GM12875 (cell line): ENCODE measurements around the gene CA9.

Experiments
- H3K4me3 ChIP-seq: one replicate; pipeline ENCODE4 v1.5.1; 2011; ENCODE audit warnings: low read depth, low read length, control low read depth
- TF ChIP-seq, protein P1 (sequence below): IDR thresholded peaks from 2 replicates; pipeline ENCODE4 v1.5.1; 2011; ENCODE audit warnings: low read depth, mild to moderate bottlenecking, control low read depth, inconsistent platforms, low read length, moderate library complexity, borderline replicate concordance; ENCODE audit not compliant: insufficient read depth

The CA9 gene

GRCh38 chr9:35686222-35687203, 12.8 kb downstream of the CA9 start:
- TF ChIP-seq, protein P1, sequence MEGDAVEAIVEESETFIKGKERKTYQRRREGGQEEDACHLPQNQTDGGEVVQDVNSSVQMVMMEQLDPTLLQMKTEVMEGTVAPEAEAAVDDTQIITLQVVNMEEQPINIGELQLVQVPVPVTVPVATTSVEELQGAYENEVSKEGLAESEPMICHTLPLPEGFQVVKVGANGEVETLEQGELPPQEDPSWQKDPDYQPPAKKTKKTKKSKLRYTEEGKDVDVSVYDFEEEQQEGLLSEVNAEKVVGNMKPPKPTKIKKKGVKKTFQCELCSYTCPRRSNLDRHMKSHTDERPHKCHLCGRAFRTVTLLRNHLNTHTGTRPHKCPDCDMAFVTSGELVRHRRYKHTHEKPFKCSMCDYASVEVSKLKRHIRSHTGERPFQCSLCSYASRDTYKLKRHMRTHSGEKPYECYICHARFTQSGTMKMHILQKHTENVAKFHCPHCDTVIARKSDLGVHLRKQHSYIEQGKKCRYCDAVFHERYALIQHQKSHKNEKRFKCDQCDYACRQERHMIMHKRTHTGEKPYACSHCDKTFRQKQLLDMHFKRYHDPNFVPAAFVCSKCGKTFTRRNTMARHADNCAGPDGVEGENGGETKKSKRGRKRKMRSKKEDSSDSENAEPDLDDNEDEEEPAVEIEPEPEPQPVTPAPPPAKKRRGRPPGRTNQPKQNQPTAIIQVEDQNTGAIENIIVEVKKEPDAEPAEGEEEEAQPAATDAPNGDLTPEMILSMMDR = no peak
- no peak overlapping the region for H3K4me3 ChIP-seq

DNA sequence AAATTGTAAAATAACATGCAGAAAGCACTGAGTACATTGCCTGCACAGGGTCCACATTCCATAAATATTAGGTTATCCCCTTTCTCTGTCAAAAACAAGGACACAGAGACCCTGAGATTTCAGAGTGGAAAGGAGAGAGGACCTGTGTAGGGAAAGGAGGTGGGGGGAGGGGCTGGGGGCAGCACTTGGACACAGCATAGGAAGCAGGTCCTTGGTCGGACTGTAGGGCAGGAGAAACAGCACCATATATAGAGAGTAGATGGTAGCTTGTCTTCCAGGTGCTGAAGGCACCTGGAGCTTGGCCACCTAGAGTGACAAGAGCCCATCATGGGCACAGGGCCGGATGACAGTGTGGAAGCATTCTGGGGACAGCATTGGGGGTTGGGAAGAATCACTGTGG, 13.6 kb downstream of the CA9 start:
- H3K4me3 ChIP-seq = no peak overlapping the region
- TF ChIP-seq, protein P1 = no peak

GRCh38 chr9:35687972-35688557, 14.3 kb downstream of the CA9 start:
- TF ChIP-seq, protein P1 = no peak
- H3K4me3 ChIP-seq = no peak overlapping the region

DNA sequence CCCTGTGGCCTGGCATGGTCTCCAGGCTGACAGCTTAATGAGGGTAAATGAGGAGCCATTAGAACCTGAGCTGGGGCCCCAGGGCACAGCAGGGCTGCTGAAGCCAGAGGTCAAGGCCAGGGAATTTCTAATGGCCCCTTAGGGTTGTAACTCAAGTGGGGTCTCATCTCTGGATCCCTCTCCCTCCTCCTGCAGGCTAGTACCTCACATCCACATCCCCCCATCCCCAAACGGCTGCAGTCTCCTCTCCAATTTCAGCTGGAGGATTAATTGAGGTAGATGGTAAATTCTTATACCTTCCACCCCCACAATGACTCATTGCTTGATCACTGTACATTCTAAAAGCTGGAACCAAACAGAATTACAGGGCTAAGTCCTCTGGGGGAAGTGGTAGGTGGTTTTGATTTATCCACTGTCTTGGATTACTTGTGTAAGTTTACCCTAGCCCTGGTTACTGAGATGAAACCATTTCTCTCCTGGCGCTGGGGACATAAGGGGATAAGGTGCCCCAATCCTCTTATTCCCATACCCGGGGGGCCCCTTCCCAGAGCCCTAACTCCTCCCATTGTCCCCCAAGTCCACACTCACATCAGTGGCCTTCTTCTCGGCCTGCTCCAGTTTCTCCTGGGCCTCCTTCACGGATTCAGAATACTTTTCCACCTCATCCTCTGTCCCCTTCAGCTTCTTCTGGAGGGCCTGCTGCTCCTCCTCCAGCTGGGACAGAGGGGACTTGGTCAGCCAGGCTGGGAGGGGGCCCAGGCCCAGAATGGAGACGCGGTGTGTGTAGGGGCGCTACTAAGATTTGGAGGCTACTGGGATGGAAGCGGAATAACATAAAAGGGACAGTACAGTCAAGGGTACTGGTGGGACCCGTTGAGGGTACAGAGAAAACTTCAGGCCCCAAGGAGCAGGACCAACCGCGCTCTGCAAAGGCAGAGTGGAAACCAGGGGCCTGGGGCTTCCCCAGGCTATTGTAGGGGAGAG, 15.1 kb downstream of the CA9 start:
- H3K4me3 ChIP-seq = no peak overlapping the region
- TF ChIP-seq, protein P1 = no peak

GRCh38 chr9:35689542-35690293, 16.0 kb downstream of the CA9 start, which contains the start of gene TPM2:
Gene TPM2 (minus strand): TSS chr9:35689925. CDS start chr9:35689817, 108 bp downstream.
- H3K4me3 ChIP-seq = peak within 1 kb of the TSS; percentile 66
- TF ChIP-seq, protein P1 = no peak

- peak overlapping the region; percentile 66 for H3K4me3 ChIP-seq
These were observed 16.5 kb downstream of the CA9 start for GRCh38 chr9:35690294-35690613.

More at GRCh38 chr9:35690294-35690613, 16.5 kb downstream of the CA9 start:
- TF ChIP-seq, protein P1 = no peak
